GM10847 (cell line): Measurements from ENCODE around the gene UBE2J2.

Experiments
- POLR2A ChIP-seq: IDR thresholded peaks from 2 replicates; pipeline ENCODE4 v1.6.1; 2011; ENCODE audit not compliant: insufficient read length; ENCODE audit errors: extremely low read depth

Gene UBE2J2

GRCh38 chr1:1204998-1205768, 68.5 kb downstream of the UBE2J2 start:
- TF ChIP-seq POLR2A = no peak

DNA sequence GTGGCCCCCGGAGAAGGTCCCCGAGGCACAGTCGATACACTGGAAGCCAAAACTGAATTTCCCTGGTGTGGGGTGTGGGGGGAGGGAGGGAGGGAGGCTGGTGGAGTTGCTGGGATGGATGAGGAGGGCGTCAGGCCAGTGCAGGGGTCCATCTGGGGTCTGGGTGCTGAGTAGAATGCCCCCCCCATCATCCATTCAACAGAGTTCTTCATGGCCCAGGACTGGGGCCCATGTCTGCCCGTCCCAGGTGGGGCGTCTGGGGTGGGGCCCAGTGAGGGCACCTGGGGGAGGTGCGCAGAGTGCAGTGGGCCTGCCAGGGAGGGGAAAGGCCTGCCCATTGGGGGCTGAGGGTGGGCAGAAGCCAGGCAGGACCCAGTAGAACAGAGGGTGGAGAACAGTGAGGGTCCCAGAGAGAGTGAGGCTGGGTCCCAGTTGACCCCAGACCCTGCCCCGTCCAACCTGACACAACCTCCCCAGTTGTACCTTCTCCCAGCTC, 69.2 kb downstream of the UBE2J2 start:
- TF ChIP-seq POLR2A = no peak
